DND-41 (cell line): ENCODE data around the gene CFAP68.

Experiments used
- EZH2 ChIP-seq: IDR thresholded peaks from 3 replicates; pipeline ENCODE4 v1.6.1; 2012; ENCODE audit warnings: borderline replicate concordance, low read depth, mild to moderate bottlenecking, moderate library complexity, low read length, inconsistent platforms; ENCODE audit not compliant: severe bottlenecking
- TF ChIP-seq, protein P1 (sequence below): IDR thresholded peaks from 2 replicates; pipeline ENCODE4 v1.5.1; 2012; ENCODE audit warnings: borderline replicate concordance, low read length, moderate library complexity, mild to moderate bottlenecking; ENCODE audit not compliant: poor library complexity, severe bottlenecking; ENCODE audit errors: extremely low read depth

- TF ChIP-seq, protein P1, sequence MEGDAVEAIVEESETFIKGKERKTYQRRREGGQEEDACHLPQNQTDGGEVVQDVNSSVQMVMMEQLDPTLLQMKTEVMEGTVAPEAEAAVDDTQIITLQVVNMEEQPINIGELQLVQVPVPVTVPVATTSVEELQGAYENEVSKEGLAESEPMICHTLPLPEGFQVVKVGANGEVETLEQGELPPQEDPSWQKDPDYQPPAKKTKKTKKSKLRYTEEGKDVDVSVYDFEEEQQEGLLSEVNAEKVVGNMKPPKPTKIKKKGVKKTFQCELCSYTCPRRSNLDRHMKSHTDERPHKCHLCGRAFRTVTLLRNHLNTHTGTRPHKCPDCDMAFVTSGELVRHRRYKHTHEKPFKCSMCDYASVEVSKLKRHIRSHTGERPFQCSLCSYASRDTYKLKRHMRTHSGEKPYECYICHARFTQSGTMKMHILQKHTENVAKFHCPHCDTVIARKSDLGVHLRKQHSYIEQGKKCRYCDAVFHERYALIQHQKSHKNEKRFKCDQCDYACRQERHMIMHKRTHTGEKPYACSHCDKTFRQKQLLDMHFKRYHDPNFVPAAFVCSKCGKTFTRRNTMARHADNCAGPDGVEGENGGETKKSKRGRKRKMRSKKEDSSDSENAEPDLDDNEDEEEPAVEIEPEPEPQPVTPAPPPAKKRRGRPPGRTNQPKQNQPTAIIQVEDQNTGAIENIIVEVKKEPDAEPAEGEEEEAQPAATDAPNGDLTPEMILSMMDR = peak; percentile 37
- no peak for TF ChIP-seq EZH2
These were observed 27.7 kb upstream of the CFAP68 start for GRCh38 chr11:111851636-111852035.
